HEK293 (cell line): ENCODE measurements around the gene ANKRD40CL.

Experiments used
- CTCF ChIP-seq: fragments of 450-650 bp; formaldehyde crosslinking; IDR thresholded peaks from 2 replicates; pipeline ENCODE4 v1.5.1; 2016; ENCODE audit warnings: missing biosample characterization, missing genetic modification characterization
- MYNN ChIP-seq: fragments of 450-650 bp; formaldehyde crosslinking; IDR thresholded peaks from 2 replicates; pipeline ENCODE4 v1.5.1; 2016; ENCODE audit warnings: missing biosample characterization, missing genetic modification characterization, borderline replicate concordance
- PRDM4 ChIP-seq: fragments of 450-650 bp; formaldehyde crosslinking; IDR thresholded peaks from 2 replicates; pipeline ENCODE4 v1.5.1; 2017; ENCODE audit warnings: missing biosample characterization, missing genetic modification characterization
- REST ChIP-seq: fragments of 450-650 bp; formaldehyde crosslinking; IDR thresholded peaks from 2 replicates; pipeline ENCODE4 v1.5.1; 2016; ENCODE audit warnings: missing biosample characterization, missing genetic modification characterization
- TRIM28 ChIP-seq: IDR thresholded peaks from 2 replicates; pipeline ENCODE4 v1.6.1; 2011; ENCODE audit warnings: low read length, control low read depth, borderline replicate concordance
- YY1 ChIP-seq: fragments of 450-650 bp; formaldehyde crosslinking; IDR thresholded peaks from 2 replicates; pipeline ENCODE4 v1.5.1; 2018; ENCODE audit warnings: missing biosample characterization, missing genetic modification characterization
- ZNF18 ChIP-seq: fragments of 450-650 bp; formaldehyde crosslinking; IDR thresholded peaks from 2 replicates; pipeline ENCODE4 v1.5.1; 2016; ENCODE audit warnings: missing biosample characterization, missing genetic modification characterization
- ZNF214 ChIP-seq: fragments of 450-650 bp; formaldehyde crosslinking; IDR thresholded peaks from 2 replicates; pipeline ENCODE4 v1.5.1; 2017; ENCODE audit warnings: missing biosample characterization, mild to moderate bottlenecking, missing genetic modification characterization, borderline replicate concordance
- ZNF501 ChIP-seq: fragments of 450-650 bp; formaldehyde crosslinking; IDR thresholded peaks from 2 replicates; pipeline ENCODE4 v1.5.1; 2016; ENCODE audit warnings: missing biosample characterization, missing genetic modification characterization

- TF ChIP-seq ZNF214 (tag by site-specific recombination) (no peak), ZNF18 (no peak), CTCF (tag by site-specific recombination) (no peak), TRIM28 (no peak), YY1 (tag by site-specific recombination) (no peak), MYNN (tag by site-specific recombination) (no peak), REST (tag by site-specific recombination) (no peak), ZNF501 (tag by site-specific recombination) (no peak), PRDM4 (tag by site-specific recombination) (no peak)
Measured at GRCh38 chr17:50806141-50806643, 38.9 kb upstream of the ANKRD40CL start.
